COLO668 (cell line): Measurements from ENCODE around the gene CCDC157.

Source experiments
- DNase-seq: peaks from one replicate; lab custom pipeline; 2025; ENCODE audit not compliant: unreplicated experiment; lab: John Stamatoyannopoulos, UW

Gene CCDC157

GRCh38 chr22:30356449-30357235 is at the start of gene CCDC157, which contains the start of gene SF3A1:
CCDC157 (plus strand) TSS chr22:30357007; CDS start chr22:30366001, 8,994 bp downstream.
SF3A1 (minus strand) TSS chr22:30356894; CDS start chr22:30356792, 102 bp downstream.
- DNase-seq, result peak; percentile 95

GRCh38 chr22:30307041-30307574 is 49.7 kb upstream of the CCDC157 start:
- no peak for DNase-seq

DNA sequence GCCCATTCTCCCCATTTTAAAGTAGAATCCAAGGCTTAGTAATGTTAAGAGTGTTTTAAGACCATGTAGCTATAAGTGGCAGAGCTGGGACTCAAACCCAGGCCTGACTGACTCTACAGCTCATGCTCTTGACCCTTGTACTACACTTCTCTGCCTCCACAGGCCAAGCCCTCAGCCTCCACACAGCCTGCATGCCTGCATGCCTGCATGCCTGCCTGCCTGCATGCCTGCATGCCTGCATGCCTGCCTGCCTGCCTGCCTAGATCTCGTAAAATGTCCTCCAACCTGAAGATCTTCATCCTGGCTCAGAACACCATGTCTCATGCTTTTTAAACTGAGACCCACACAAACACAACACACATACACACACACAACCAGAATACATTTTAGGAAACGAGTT is 48.7 kb upstream of the CCDC157 start:
- no peak for DNase-seq

GRCh38 chr22:30308518-30309230 is 48.1 kb upstream of the CCDC157 start:
- no peak for DNase-seq

DNA sequence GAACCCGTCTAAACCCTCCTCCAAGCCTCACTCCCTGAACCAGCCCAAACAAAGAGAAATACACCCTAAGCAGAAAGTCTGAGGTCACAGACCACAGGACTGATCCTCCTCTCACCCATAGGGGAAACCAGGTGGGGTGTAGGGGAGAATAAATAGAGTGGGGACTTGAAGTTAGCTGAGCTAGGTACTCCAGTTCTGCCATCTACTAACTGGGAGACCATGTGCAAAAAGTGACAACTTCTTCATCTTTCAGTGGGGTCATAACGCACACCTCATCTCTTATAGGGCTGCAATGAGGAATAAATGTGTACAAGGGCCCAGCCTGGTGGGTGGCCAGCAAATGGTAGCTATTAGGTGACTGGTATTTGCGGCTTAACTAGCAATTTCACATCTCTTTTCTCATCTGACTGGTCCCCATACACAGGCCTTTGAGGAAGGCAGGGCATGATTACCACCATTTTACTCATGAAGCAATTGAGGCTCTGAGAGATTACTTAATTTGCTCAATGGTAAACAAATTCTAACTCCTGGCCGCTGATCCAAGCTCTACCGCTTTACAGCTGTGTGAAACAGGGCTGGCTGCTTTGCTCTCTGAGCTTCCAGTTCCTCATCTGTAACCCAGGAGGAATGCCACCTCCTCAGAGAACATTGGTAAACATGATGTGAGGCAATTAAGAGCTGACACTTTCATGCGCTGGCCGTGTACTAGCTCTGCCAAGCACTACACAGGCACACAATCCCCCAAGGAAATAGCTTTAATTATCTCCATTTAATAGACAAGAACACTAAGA is 46.7 kb upstream of the CCDC157 start:
- no peak for DNase-seq

- DNase-seq, result no peak
Measured at GRCh38 chr22:30310881-30311771, 45.7 kb upstream of the CCDC157 start.

GRCh38 chr22:30312053-30312452 is 44.8 kb upstream of the CCDC157 start:
- DNase-seq, result no peak

GRCh38 chr22:30313527-30314363 is 43.1 kb upstream of the CCDC157 start:
- DNase-seq, result no peak

DNA sequence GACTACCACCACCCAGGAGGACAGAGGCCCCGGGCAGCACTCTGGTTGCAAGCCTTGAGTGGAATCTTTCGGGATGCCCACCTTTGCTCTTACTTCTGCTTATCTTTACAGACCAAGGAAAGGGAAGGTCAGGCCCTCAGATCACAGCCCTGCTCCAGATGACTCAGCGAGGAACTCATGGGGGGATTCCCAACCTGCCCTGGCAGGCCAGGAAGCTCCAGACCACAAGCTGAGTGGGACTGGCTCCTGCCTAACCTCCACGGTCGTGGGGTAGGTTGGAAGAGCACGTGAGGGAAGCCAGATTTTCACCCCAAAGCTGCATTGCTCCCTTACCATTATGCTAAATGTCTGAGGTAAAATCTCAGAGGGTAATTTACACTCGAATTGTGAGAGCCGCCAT is 41.9 kb upstream of the CCDC157 start:
- DNase-seq, result no peak

DNA sequence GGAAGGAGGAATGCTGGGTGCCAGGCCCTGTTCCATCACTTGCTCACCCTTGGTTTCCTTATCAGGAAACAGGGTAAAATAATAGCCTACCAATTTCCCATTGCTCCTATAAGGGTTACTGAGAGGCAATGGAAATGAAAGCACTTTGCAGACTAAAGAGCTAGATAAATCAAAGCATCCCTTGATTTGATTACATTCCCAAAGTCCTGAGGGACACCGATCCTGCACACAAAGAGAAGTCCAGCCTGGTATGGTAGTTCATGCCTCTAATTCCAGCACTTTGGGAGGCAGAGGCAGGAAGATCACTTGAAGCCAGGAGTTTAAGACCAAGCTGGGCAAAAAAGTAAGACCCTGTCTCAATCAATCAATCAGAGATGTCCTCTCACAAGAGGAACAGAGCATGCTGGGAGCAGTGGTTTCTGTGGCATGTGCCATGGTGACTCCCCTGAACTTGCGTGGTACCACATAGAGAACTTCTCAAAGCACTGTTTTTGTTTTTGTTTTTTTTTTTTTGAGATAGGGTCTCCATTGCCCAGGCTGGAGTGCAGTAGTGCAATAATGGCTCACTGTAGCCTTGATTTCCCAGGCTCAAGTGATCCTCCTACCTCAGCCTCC is 40.7 kb upstream of the CCDC157 start:
- DNase-seq, result no peak

DNA sequence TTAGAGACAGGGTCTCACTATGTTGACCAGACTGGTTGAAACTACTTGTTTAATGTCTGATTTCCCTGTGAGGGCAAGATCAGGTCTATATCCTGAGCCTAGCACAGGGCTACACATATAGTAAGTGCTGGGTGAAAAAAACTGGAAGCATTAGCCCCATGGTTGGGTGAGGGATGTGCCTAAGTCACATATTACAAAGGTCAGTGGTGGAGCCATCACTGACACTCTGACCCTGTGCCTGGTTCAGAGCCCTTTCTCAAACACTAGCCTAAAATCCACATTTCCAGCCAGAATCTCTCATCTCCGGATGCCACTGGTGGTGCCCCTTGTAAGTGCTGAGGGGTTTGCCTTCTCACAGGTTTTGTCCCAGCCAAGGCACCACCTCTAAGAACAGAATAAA is 39.0 kb upstream of the CCDC157 start:
- DNase-seq, result no peak

GRCh38 chr22:30318799-30319419 is 37.9 kb upstream of the CCDC157 start:
- DNase-seq, result no peak

- no peak for DNase-seq
Measured at GRCh38 chr22:30320021-30320556, 36.7 kb upstream of the CCDC157 start.

GRCh38 chr22:30321461-30321860 is 35.3 kb upstream of the CCDC157 start:
- no peak for DNase-seq

DNA sequence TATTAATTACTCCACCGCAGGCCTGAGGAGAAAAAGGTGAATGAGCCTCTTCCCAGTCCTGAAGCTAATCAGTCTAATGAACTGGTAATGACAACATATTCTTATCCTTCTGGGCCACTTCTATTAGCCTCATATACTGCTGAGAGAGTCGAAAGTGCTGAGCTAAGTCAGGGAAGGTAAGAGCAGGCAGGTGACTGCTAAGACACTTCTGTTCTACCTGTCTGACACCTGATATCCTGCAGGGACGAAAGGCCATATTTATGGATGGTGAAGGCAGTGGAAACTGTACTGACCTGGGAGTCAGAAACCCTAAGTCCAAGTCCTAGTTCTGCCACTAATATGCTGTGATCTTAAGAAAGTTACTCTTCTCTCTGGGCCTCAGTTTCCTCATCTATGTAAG is 33.6 kb upstream of the CCDC157 start:
- DNase-seq, result no peak

GRCh38 chr22:30324014-30324730 is 32.6 kb upstream of the CCDC157 start:
- no peak for DNase-seq

DNA sequence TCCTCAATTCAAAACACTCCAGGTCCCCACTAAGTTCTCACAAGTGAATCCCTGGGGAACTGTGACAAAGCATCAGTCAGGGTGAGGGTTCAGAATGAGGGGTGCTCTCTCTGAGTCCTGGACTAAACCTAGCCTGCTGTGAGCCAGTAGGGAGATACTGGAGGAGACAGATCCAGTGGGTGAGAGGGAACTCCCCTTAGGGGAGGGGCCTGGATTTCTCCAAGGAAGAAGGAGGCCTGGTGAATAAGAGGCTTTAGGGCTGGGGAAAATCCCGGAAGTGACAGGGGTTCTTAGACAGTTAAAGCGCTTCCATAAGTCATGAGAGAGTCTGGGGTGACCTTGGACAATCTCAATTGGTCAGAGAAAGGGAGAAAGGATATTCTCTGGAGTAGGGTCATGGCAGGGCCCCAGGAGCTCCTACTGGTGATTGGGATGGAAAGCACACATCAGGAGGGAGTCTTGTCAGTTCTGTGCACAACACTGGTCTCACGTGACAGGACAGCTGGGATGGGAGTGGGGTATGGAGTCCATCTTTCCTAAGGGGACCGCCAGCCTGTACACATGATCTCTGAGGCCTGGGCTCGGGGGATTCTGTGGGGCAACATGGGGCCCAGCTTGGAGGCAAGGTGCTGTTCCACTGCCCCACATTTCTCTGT is 31.6 kb upstream of the CCDC157 start:
- DNase-seq, result no peak
